Activated CD8-positive, alpha-beta T cell treated with anti-CD3 and anti-CD28 coated beads for 36 hours (primary cell): Measurements from ENCODE around the gene GMPS. TPM values are rescaled to one million over a fixed set of nuclear protein-coding genes. Genes with fewer than 3 reads are reported as not detected.

ENCODE experiments used
- ATAC-seq: fragments of 200-7000 bp; cut with Tn5 transposase; one replicate; pipeline ENCODE4 v1.10.0; 2021; ENCODE audit warnings: mild to moderate bottlenecking, moderate library complexity
- CTCF ChIA-PET: fragments of 350-600 bp; sonication (Branson Sonifier 250); formaldehyde crosslinking; loops from one replicate; lab custom pipeline; 2021; ENCODE audit warnings: antibody characterized with exemption; lab: Charles Lee
- POLR2A ChIA-PET: fragments of 350-600 bp; sonication (Branson Sonifier 250); formaldehyde crosslinking; loops from one replicate; lab custom pipeline; 2021; ENCODE audit warnings: antibody characterized with exemption; lab: Charles Lee
- DNase-seq: peaks from one replicate; pipeline ENCODE4 v3.0.0-alpha.2; 2020
- H3K27ac Mint-ChIP-seq: one replicate; pipeline ENCODE4 v1.8.0; 2021; ENCODE audit warnings: mild to moderate bottlenecking, mixed read lengths
- H3K27me3 Mint-ChIP-seq: one replicate; pipeline ENCODE4 v1.8.0; 2021; ENCODE audit warnings: mixed read lengths
- H3K36me3 Mint-ChIP-seq: one replicate; pipeline ENCODE4 v1.8.0; 2021; ENCODE audit warnings: low read depth, mixed read lengths
- H3K4me1 Mint-ChIP-seq: one replicate; pipeline ENCODE4 v1.8.0; 2021; ENCODE audit warnings: low read depth, mixed read lengths
- H3K4me3 Mint-ChIP-seq: one replicate; pipeline ENCODE4 v1.8.0; 2021; ENCODE audit warnings: mild to moderate bottlenecking, moderate library complexity, mixed read lengths
- H3K9me3 Mint-ChIP-seq: one replicate; pipeline ENCODE4 v1.8.0; 2021; ENCODE audit warnings: mixed read lengths
- intact Hi-C: fragments of 100-400 bp; cut with micrococcal nuclease; formaldehyde crosslinking; loops from one replicate; pipeline ENCODE4 v1.10.0; 2022
- total RNA-seq, 2 experiments: library from RNA; stranded (reverse); gene quantifications; one replicate each; pipeline ENCODE4 v1.2.3, GENCODE V29; 2021
- TF ChIP-seq, protein P1 (sequence below): fragments of 200-600 bp; IDR thresholded peaks from one replicate; pipeline ENCODE4 v1.8.0; 2022; ENCODE audit warnings: antibody characterized with exemption, mild to moderate bottlenecking

The GMPS gene
- total RNA-seq, 2 experiments from 2014 or later: 143 to 148 TPM

DNA sequence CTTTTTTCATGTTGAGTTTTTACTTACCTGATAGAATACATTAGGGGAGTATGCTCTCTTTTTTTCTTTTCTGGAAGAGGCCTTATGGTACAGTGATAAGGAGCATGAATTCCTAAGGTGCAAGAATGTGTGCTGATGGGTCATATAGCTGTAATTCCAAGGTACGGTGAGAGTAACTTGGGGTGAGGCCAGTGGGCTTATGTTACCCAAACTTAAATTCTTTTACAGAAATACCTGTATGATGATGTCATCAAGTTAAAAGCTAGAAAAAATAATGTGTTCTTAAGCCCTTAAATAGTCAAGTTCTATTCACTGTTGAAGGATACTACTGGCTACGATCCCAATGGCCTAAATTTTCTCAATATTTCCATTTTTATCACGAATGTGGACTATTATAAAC, 111.2 kb downstream of the GMPS start:
- ChIA-PET CTCF (no interaction called here), POLR2A (no interaction called here)
- Mint-ChIP-seq H3K9me3 (no peaks in the 10 kb centered on the region), H3K4me3 (no peak overlapping the region), H3K36me3 (no peaks in the 10 kb centered on the region), H3K27me3 (peaks cover 4% of the 10 kb centered on the region), H3K4me1 (no peaks in the 10 kb centered on the region), H3K27ac (no peak overlapping the region)
- TF ChIP-seq, protein P1, sequence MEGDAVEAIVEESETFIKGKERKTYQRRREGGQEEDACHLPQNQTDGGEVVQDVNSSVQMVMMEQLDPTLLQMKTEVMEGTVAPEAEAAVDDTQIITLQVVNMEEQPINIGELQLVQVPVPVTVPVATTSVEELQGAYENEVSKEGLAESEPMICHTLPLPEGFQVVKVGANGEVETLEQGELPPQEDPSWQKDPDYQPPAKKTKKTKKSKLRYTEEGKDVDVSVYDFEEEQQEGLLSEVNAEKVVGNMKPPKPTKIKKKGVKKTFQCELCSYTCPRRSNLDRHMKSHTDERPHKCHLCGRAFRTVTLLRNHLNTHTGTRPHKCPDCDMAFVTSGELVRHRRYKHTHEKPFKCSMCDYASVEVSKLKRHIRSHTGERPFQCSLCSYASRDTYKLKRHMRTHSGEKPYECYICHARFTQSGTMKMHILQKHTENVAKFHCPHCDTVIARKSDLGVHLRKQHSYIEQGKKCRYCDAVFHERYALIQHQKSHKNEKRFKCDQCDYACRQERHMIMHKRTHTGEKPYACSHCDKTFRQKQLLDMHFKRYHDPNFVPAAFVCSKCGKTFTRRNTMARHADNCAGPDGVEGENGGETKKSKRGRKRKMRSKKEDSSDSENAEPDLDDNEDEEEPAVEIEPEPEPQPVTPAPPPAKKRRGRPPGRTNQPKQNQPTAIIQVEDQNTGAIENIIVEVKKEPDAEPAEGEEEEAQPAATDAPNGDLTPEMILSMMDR: no peak
- ATAC-seq (no peak), DNase-seq (no peak)
- intact Hi-C loops: no loop called here

DNA sequence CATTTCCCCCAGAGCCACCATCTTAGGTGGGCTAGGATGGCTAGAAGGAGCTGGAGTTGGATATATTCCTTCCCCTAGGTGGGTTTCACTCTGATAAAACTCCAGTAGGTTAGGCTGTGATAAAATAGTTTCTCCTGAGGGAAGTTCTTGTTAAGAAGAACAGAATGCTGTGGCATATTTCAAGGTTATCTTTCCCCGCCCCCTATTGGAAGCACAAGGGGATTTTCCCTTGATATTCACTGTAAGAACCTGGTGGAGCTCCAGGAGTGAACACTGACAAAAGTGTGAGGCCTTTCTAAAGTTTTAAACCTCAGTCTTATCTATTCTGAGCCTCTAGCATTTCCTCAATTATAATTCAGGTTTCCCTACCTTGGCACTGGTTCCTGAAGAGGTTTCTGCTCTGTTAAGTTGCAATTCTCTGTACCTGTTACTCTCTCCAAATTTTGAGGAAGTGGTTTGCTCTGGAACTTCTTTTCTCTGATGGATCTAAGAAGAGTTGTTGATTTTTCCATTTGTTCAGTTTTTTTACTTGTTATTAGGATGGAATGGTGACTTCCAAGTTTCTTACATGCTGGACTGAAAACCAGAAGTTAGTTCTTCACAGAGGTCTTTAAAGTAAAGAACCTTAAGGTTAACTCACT, 113.5 kb downstream of the GMPS start:
- Mint-ChIP-seq H3K27ac (no peak overlapping the region), H3K9me3 (no peaks in the 10 kb centered on the region), H3K4me3 (no peak overlapping the region), H3K4me1 (no peaks in the 10 kb centered on the region), H3K27me3 (peaks cover 8% of the 10 kb centered on the region), H3K36me3 (no peaks in the 10 kb centered on the region)
- intact Hi-C loops: no loop called here
- no peak for ATAC-seq
- ChIA-PET POLR2A (no interaction called here), CTCF (no interaction called here)
- DNase-seq: no peak
- TF ChIP-seq, protein P1: no peak

DNA sequence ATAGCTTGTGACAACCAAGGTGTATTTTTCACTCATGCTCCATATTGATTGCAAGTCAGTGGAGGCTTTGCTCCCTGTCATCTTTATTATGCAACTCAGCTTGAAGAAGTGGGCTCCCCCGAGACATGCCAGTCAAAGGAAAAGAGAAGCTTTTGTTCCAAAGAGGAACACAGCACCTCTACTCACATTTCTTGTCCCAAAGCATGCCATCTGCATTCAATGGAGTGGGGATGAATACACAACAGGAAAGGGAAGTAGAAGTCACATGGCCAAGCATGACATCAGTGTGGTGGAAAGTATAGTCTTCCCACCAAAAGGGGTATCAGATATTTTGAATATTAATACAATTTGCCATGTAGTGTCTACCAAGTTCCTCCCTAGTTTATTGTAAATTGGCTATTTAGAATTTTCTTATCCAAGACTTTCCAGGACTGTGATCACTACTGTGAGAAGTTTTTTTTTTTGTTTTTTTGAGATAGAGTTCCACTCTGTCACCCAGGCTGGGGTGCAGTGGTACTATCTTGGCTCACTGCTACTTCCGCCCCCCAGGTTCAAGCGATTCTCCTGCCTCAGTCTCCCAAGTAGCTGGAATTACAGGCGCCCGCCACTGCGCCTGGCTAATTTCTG, 114.5 kb downstream of the GMPS start:
- intact Hi-C loops: no loop called here
- DNase-seq: no peak
- CTCF ChIA-PET: no interaction called here

DNA sequence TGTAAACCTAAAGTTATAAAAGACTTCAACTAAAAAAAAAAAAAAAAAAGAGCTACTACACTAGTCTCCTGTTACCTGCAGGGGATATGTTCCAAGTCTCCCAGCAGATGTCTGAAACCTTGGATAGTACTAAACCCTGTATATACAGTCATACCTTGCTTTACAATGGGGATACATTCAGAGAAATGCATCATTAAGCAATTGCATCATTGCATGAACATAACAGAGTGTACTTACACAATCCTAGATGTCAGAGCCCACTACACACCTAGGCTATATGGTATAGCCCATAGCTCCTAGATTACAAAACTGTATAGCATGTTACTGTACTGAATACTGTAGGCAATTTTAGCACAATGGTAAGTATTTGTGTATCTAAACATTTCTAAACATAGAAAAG, 119.1 kb downstream of the GMPS start:
- TF ChIP-seq, protein P1: no peak
- H3K4me1 Mint-ChIP-seq: no peaks in the 10 kb centered on the region
- H3K27ac Mint-ChIP-seq: no peak overlapping the region
- H3K36me3 Mint-ChIP-seq: no peaks in the 10 kb centered on the region
- CTCF ChIA-PET: no interaction called here
- no peak for ATAC-seq
- no peaks in the 10 kb centered on the region for H3K9me3 Mint-ChIP-seq
- H3K4me3 Mint-ChIP-seq: no peak overlapping the region
- POLR2A ChIA-PET: no interaction called here
- no peak for DNase-seq
- H3K27me3 Mint-ChIP-seq: peaks cover 6% of the 10 kb centered on the region
- intact Hi-C loops: no loop called here

More for the DNA sequence above, 114.5 kb downstream of the GMPS start:
- POLR2A ChIA-PET: no interaction called here
- Mint-ChIP-seq H3K36me3 (no peaks in the 10 kb centered on the region), H3K4me3 (no peak overlapping the region), H3K9me3 (no peaks in the 10 kb centered on the region), H3K4me1 (no peaks in the 10 kb centered on the region), H3K27me3 (peaks cover 8% of the 10 kb centered on the region), H3K27ac (no peak overlapping the region)
- TF ChIP-seq, protein P1: no peak
- no peak for ATAC-seq

DNA sequence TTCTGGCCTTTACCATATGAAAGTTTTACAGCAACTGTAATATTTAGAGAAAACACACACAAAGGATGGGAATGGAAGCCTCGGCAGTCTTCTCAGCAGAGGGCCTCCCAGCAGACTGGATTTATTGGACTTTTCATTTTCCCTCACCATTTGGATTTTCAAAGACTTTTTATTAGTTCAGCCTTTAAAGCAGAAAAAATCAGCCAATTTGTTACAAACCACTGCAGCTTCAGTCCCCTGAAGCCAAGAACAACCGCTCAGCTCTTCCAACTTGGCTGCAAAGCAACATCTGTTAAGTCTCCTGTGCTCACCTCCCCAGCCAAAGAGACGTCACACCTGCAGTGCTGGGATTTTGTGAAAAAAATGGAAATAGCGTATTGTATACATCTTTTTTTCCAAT, 120.8 kb downstream of the GMPS start:
- no peak for ATAC-seq
- H3K4me3 Mint-ChIP-seq: no peak overlapping the region
- CTCF ChIA-PET: no interaction called here
- H3K36me3 Mint-ChIP-seq: no peaks in the 10 kb centered on the region
- no peak overlapping the region for H3K27ac Mint-ChIP-seq
- intact Hi-C loops: no loop called here
- POLR2A ChIA-PET: no interaction called here
- no peaks in the 10 kb centered on the region for H3K4me1 Mint-ChIP-seq
- TF ChIP-seq, protein P1: no peak
- no peaks in the 10 kb centered on the region for H3K9me3 Mint-ChIP-seq
- H3K27me3 Mint-ChIP-seq: peaks cover 3% of the 10 kb centered on the region
- no peak for DNase-seq
